Activated T-helper 1 cell treated with anti-CD3 and anti-CD28 coated beads, Interleukin-12 subunit alpha, Interleukin-12 subunit beta, Interleukin-2, Interleukin-4 antibody, amounts not matched to agents 30 ng/mL and 10 ng/mL and 1 ng/mL, durations not matched to agents 14 hours and 24 hours and 36 hours (primary cell): Measurements from ENCODE around the gene ACE. TPM values are rescaled to one million over a fixed set of nuclear protein-coding genes. Genes with fewer than 3 reads are reported as not detected.

Source experiments
- DNase-seq: peaks from one replicate; pipeline ENCODE4 v3.0.0; 2021; ENCODE audit warnings: low spot score
- H3K27ac Mint-ChIP-seq: one replicate; pipeline ENCODE4 v1.8.0; 2021; ENCODE audit warnings: mild to moderate bottlenecking, mixed read lengths
- H3K27me3 Mint-ChIP-seq: one replicate; pipeline ENCODE4 v1.8.0; 2022; ENCODE audit warnings: mild to moderate bottlenecking, moderate library complexity, mixed read lengths; ENCODE audit not compliant: insufficient read depth
- H3K36me3 Mint-ChIP-seq: one replicate; pipeline ENCODE4 v1.8.0; 2021; ENCODE audit warnings: low read depth, mixed read lengths
- H3K4me1 Mint-ChIP-seq: one replicate; pipeline ENCODE4 v1.8.0; 2021; ENCODE audit warnings: low read depth, mixed read lengths
- H3K4me3 Mint-ChIP-seq: one replicate; pipeline ENCODE4 v1.8.0; 2021; ENCODE audit warnings: mild to moderate bottlenecking, moderate library complexity, mixed read lengths
- H3K9me3 Mint-ChIP-seq: one replicate; pipeline ENCODE4 v1.8.0; 2021; ENCODE audit warnings: mixed read lengths
- intact Hi-C: fragments of 100-400 bp; cut with micrococcal nuclease; formaldehyde crosslinking; loops from one replicate; pipeline ENCODE4 v1.15.1; 2024
- total RNA-seq: library from RNA; stranded (reverse); gene quantifications from 2 replicates; pipeline ENCODE4 v1.2.3, GENCODE V29; 2022

ACE gene
- total RNA-seq, 1 donor from 2014 or later: 0.36 TPM

DNA sequence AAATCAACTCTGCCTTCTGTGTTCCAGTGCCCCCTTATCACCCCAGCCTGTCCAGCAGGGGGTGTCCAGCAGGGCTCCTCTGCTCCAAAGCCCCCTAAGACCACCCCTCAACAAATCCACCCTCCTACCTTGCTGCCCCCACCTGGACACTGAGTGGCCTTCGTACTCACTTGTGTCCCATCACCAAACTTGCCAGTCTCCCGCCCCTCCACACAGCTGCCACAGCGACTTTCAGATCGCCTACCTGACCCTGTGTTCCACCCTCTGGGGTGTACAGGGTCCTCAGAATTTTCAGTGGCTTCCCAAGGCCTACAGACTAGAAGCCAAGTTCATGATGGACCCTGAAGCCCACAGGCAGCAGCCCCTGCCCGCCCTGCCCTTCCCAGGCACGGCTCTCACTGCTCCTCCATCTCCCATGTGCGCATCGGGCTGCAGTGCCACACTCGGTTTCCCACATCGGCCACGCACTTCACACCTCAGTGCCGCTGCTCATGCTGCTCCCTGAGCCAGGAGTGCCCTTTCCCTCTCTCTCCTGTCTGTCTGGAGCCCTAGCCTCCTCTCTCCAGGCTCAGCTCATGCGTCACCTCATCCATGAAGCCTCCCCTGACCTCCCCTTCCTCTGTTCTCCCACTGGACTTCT, 58.1 kb downstream of the ACE start:
- Mint-ChIP-seq H3K4me1 (no peaks in the 10 kb centered on the region), H3K4me3 (no peak overlapping the region), H3K27me3 (peaks cover 25% of the 10 kb centered on the region), H3K36me3 (no peaks in the 10 kb centered on the region), H3K27ac (no peak overlapping the region), H3K9me3 (no peaks in the 10 kb centered on the region)
- DNase-seq: no peak
- intact Hi-C loops: no loop called here

DNA sequence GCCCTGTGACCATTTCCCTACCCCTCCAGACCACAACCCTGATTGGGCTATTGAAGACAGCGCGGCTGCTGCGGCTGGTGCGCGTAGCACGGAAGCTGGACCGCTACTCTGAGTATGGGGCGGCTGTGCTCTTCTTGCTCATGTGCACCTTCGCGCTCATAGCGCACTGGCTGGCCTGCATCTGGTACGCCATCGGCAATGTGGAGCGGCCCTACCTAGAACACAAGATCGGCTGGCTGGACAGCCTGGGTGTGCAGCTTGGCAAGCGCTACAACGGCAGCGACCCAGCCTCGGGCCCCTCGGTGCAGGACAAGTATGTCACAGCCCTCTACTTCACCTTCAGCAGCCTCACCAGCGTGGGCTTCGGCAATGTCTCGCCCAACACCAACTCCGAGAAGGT, 58.8 kb downstream of the ACE start:
- peaks cover 25% of the 10 kb centered on the region for H3K27me3 Mint-ChIP-seq
- no peak for DNase-seq
- intact Hi-C loops: no loop called here
- no peaks in the 10 kb centered on the region for H3K9me3 Mint-ChIP-seq
- H3K4me1 Mint-ChIP-seq: no peaks in the 10 kb centered on the region
- no peak overlapping the region for H3K4me3 Mint-ChIP-seq
- H3K36me3 Mint-ChIP-seq: no peaks in the 10 kb centered on the region
- H3K27ac Mint-ChIP-seq: no peak overlapping the region

DNA sequence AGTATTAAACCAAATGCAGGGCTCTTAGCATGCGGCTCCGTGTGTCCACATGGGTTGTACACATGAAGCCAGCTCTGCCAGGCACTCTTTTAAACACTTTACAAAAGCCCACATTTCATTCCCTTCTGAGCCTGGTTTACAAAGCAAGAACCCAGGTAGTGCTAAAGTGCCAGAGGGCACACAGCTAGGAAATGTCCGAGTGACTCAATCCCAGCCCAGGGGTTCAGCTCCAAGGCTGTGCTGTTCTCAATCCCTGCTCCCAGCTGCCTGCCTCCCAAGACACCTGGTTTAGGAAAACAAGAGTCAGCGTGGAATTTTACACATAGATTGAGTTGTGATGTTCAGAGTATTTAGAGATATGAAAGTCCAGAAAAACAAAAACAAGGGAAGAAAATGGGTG, 60.1 kb downstream of the ACE start:
- H3K27me3 Mint-ChIP-seq: peaks cover 25% of the 10 kb centered on the region
- no peaks in the 10 kb centered on the region for H3K4me1 Mint-ChIP-seq
- no peaks in the 10 kb centered on the region for H3K36me3 Mint-ChIP-seq
- no peak overlapping the region for H3K27ac Mint-ChIP-seq
- intact Hi-C loops: no loop called here
- H3K4me3 Mint-ChIP-seq: no peak overlapping the region
- no peaks in the 10 kb centered on the region for H3K9me3 Mint-ChIP-seq
- DNase-seq: no peak

DNA sequence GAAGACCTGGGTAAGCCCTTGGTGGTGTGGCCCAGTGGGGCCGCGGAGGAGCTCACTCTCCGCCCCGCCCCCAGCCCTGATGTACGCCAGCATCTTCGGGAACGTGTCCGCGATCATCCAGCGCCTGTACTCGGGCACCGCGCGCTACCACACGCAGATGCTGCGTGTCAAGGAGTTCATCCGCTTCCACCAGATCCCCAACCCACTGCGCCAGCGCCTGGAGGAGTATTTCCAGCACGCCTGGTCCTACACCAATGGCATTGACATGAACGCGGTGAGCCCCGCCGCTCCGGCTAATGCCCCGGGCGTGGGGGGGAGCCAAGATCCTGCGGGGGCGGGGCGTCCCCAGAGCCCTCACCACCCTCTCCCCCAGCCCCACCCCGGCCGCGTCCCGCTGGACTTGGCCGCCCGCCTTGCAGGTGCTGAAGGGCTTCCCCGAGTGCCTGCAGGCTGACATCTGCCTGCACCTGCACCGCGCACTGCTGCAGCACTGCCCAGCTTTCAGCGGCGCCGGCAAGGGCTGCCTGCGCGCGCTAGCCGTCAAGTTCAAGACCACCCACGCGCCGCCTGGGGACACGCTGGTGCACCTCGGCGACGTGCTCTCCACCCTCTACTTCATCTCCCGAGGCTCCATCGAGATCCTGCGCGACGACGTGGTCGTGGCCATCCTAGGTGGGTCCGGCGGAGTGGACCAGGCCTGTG, 61.3 kb downstream of the ACE start:
- H3K36me3 Mint-ChIP-seq: no peaks in the 10 kb centered on the region
- peaks cover 25% of the 10 kb centered on the region for H3K27me3 Mint-ChIP-seq
- H3K4me3 Mint-ChIP-seq: no peak overlapping the region
- no peaks in the 10 kb centered on the region for H3K4me1 Mint-ChIP-seq
- intact Hi-C loops: no loop called here
- H3K9me3 Mint-ChIP-seq: no peaks in the 10 kb centered on the region
- H3K27ac Mint-ChIP-seq: no peak overlapping the region
- no peak for DNase-seq

DNA sequence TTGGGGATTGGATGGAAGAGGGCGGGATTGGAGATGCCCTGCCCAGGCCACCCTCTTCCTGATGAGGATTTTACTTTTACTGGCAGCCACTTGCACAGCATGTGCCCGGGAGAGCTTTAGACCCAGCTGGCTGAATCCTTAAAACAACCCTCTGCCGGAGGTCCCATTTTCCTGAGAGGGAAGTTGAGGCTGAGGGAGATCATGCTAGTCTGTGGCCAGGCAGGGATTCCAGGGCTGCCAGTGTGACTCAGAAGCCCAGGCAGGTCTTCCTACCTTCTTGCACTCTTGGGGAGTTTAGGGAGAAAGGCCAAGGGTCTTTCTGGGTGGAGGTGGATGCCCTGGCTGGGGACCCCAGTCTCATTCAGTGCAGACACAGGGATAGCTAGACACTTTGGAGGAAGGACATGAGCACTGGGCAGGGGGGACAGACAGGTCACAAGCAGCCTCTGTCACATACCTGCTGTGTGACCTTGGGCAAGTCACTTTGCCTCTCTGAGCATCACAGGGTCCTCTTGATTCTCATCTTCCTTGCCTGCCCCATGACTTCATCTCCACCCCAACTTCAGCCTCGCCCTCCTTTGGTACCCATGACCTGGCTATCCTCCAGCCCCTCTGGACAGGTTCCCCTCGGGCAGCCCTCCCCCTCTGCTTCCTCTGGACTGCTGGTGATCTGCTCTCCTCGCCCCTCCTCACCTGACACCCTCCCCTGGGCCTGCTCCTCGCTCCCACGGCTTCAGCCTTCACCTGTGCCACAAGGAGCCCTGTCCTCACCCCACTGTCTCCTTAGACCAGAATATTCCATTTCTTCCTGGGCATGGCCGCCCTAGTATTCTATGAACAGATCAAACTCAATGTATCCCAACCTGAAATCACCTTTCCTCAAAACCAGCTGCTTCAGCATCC, 62.1 kb downstream of the ACE start:
- intact Hi-C loops: no loop called here

DNA sequence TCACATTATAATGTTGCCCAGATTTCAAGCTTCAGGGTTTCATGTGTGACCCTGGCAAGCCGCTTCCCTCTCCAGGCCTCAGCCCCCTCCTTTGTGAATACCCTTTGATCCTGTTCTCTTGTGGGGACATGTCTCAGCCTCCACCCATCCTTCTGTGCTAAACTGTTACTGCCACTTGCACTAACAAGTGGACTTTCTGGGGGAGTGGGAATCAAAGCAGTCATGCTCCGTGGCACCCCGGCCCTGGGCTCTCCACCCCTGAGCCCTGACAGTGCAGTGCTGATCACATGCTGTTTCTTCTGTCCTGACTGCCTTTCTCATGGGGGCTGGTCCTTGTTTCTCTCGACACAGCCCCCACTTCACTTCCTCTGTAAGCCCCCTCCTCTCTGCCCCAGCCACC, 63.7 kb downstream of the ACE start:
- H3K9me3 Mint-ChIP-seq: no peaks in the 10 kb centered on the region
- no peak for DNase-seq
- peaks cover 25% of the 10 kb centered on the region for H3K27me3 Mint-ChIP-seq
- no peak overlapping the region for H3K27ac Mint-ChIP-seq
- intact Hi-C loops: no loop called here
- H3K36me3 Mint-ChIP-seq: no peaks in the 10 kb centered on the region
- H3K4me1 Mint-ChIP-seq: no peaks in the 10 kb centered on the region
- no peak overlapping the region for H3K4me3 Mint-ChIP-seq

More for the DNA sequence above, 62.1 kb downstream of the ACE start:
- Mint-ChIP-seq H3K27me3 (peaks cover 25% of the 10 kb centered on the region), H3K36me3 (no peaks in the 10 kb centered on the region), H3K4me3 (no peak overlapping the region), H3K4me1 (no peaks in the 10 kb centered on the region), H3K9me3 (no peaks in the 10 kb centered on the region), H3K27ac (no peak overlapping the region)
- no peak for DNase-seq

DNA sequence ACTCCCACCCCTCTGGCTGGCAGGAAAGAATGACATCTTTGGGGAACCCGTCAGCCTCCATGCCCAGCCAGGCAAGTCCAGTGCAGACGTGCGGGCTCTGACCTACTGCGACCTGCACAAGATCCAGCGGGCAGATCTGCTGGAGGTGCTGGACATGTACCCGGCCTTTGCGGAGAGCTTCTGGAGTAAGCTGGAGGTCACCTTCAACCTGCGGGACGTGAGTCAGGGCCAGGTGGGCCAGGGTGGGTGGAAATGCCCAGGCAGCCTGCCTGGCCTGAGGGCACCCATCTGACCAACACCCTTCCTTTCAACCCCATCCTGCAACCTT, 65.3 kb downstream of the ACE start:
- H3K4me1 Mint-ChIP-seq: no peaks in the 10 kb centered on the region
- intact Hi-C loops: no loop called here
- no peak for DNase-seq
- no peaks in the 10 kb centered on the region for H3K36me3 Mint-ChIP-seq
- H3K27ac Mint-ChIP-seq: no peak overlapping the region
- H3K4me3 Mint-ChIP-seq: no peak overlapping the region
- no peaks in the 10 kb centered on the region for H3K9me3 Mint-ChIP-seq
- H3K27me3 Mint-ChIP-seq: peaks cover 21% of the 10 kb centered on the region

DNA sequence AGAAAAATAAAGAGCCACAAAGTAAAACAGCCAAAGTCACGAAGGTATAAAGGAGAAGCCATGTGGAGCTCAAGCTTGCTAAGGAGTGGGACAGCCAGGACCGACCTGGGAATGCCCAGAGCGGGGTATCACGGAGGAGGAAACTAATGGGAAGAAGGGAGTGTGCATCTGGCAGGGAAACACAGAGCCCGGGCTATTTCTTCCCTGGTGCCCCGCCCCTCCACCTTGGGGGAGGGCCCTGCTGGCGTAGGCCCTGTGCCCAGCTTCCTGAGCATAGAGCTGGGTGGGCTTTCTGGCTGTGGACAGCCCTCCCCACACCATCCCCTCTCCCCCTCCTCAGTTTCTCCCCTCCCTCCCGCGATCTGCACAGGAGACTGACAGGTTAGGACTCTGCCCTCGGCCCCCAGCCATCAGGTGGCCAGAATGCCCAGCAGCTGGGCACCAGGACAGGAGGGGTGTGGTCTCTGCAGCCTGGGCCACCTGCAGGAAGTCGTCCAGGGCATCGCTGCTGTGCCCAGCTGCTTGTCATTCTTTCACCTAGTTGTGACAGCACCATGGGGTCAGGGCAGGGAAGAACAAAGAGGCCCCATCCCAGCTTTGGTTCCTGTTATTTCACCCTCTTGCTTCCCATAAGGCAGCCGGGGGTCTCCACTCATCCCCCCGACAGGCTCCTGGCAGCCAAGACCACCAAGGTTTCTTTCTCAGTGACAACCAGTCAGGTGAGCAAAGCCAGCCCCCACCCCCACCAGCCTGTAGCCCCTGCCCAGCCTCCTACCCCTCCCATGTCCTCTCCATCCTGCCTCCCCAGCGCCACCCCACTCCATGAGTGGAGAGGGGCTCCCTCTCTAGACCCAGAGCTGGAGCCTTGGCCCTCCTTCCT, 66.3 kb downstream of the ACE start:
- intact Hi-C loops: no loop called here
- Mint-ChIP-seq H3K27me3 (peaks cover 14% of the 10 kb centered on the region), H3K4me3 (no peak overlapping the region)

DNA sequence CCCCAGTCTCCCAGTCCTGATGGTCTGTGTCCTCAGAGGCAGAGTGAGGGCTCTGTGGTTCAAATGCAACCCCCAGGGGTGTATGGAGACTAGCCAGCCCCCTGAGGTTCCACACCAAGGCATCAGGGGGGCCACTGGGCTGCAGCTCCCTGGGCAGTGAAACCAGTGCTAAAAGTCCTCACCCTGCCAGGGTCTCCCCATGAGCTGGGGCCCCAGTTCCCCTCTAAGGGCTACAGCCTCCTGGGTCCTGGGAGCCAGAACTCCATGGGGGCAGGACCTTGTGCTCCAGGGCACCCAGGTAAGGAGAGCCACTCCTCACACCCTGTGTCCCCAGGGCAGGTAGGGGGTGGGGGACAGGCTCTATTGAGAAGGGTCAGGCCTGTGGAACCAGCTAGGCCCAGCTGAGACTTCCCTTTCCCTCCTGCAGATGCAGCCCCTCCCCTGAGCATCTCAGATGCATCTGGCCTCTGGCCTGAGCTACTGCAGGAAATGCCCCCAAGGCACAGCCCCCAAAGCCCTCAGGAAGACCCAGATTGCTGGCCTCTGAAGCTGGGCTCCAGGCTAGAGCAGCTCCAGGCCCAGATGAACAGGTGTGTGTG, 67.1 kb downstream of the ACE start:
- H3K27me3 Mint-ChIP-seq: peaks cover 10% of the 10 kb centered on the region
- intact Hi-C loops: no loop called here

More for the DNA sequence above, 66.3 kb downstream of the ACE start:
- H3K27ac Mint-ChIP-seq: no peak overlapping the region
- no peaks in the 10 kb centered on the region for H3K4me1 Mint-ChIP-seq
- H3K9me3 Mint-ChIP-seq: no peaks in the 10 kb centered on the region
- no peak for DNase-seq
- no peaks in the 10 kb centered on the region for H3K36me3 Mint-ChIP-seq

DNA sequence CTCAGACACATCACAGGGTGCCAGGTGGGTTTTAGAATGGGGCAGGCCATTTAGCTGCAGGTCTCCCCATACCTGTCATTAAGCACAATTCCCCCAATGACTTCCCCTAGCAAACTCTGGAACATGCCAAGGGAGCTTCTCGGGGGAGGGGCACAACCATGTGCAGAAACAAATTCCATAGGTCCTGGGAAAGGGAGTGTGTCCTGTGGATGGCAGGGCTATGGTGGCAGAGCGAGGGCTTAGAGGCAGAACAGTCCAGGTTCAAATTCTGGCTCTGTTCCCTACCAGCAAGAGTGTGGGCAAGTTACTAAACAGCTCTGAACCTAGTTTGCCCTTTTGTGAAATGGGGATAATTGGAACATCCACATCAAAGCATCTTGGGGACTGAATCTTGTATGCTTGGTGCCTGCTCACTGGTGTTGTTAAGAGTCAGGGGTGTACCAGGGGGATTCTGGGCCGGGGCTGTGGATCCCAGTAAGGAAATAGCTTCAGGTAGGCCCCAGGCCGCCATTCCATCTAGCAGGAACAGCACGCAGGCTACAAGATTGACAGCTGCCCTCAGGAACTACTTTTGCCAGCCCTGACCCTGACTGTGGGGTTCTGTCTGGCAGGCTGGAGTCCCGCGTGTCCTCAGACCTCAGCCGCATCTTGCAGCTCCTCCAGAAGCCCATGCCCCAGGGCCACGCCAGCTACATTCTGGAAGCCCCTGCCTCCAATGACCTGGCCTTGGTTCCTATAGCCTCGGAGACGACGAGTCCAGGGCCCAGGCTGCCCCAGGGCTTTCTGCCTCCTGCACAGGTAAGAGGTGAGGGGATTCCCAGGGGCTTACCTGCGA, 67.8 kb downstream of the ACE start:
- no peak for DNase-seq
- intact Hi-C loops: no loop called here
- no peaks in the 10 kb centered on the region for H3K4me1 Mint-ChIP-seq
- H3K36me3 Mint-ChIP-seq: no peaks in the 10 kb centered on the region
- no peak overlapping the region for H3K4me3 Mint-ChIP-seq
- H3K27me3 Mint-ChIP-seq: peaks cover 3% of the 10 kb centered on the region
- no peaks in the 10 kb centered on the region for H3K9me3 Mint-ChIP-seq
- H3K27ac Mint-ChIP-seq: no peak overlapping the region

More for the DNA sequence above, 67.1 kb downstream of the ACE start:
- Mint-ChIP-seq H3K27ac (no peak overlapping the region), H3K36me3 (no peaks in the 10 kb centered on the region), H3K4me3 (no peak overlapping the region), H3K9me3 (no peaks in the 10 kb centered on the region), H3K4me1 (no peaks in the 10 kb centered on the region)
- no peak for DNase-seq

DNA sequence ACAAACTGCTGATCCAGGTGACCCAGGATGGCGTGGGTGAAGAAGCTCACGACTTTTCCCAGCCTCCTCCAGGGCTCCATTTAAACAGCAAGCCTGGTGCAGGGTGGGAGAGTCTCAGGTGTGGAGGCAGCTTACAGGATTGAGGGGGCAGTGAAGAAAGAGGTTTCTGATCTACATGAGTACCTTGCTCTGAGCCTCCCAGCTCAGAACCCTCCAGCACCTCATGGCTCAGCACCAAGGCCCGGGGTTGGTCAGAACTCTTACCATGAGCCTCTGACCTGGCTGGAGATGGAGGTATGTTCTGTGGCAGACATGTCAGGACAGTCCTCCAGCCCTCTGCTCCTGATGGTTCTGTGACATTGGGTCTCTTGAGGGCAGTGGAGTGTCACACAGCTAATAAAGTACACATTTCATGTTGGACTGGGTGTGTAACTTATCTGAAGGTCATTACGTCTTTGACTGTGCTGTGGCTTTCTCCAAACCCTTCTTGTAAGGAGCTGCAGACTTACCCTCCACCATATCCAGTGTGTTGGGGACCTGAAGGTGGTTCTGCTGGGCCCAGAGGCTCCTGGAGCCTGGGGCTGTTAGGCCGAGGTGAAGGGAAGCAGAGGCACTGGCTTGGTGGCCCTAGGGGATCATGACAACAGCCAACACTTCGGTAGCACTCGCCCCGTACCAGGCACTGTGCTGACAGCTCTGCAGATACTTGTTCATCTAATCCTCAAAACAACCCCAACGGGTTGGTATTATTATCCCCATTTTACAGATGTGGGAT, 69.6 kb downstream of the ACE start:
- H3K4me1 Mint-ChIP-seq: peaks cover 4% of the 10 kb centered on the region
- H3K27ac Mint-ChIP-seq: no peak overlapping the region
- peaks cover 3% of the 10 kb centered on the region for H3K36me3 Mint-ChIP-seq
- no peak overlapping the region for H3K4me3 Mint-ChIP-seq
- intact Hi-C loops: no loop called here
- H3K27me3 Mint-ChIP-seq: no peaks in the 10 kb centered on the region
- no peak for DNase-seq
- no peaks in the 10 kb centered on the region for H3K9me3 Mint-ChIP-seq
